H1 (cell line): ENCODE results near the gene TBKBP1. TPM values are rescaled to one million over a fixed set of nuclear protein-coding genes. Genes with fewer than 3 reads are reported as not detected.
A peak's percentile ranks its signal among the peaks of the same experiment; 100 is the strongest.

Experiments used
- CTCF ChIA-PET: fragments of 300-600 bp; sonication (Branson Sonifier 250); formaldehyde crosslinking; loops from one replicate; lab custom pipeline; 2021; ENCODE audit not compliant: partially characterized antibody; lab: Charles Lee
- POLR2A ChIA-PET: fragments of 300-600 bp; sonication (Branson Sonifier 250); formaldehyde crosslinking; loops from one replicate; lab custom pipeline; 2021; ENCODE audit warnings: inconsistent platforms; ENCODE audit not compliant: partially characterized antibody; lab: Charles Lee
- DNase-seq, 2 experiments: peaks; one replicate each; pipeline versions ENCODE4 v3.0.0 to v3.0.0-alpha.2; 2010 to 2022; ENCODE audit warnings: low spot score in 2 of 2, low read depth in 1 of 2, mixed read lengths in 1 of 2
- FAIRE-seq: peaks from 2 replicates; lab custom pipeline; 2011; peaks lifted over from hg19 to GRCh38; lab: Jason Lieb, UNC
- H2AFZ ChIP-seq: 2 replicates; pipeline ENCODE4 v1.8.1; 2012; ENCODE audit warnings: low read length, inconsistent platforms
- H2AK5ac ChIP-seq: 2 replicates; pipeline ENCODE4 v1.6.1; 2013; ENCODE audit warnings: low read depth, low read length
- H2BK120ac ChIP-seq: replicated peaks from 2 replicates; pipeline ENCODE3; 2013; ENCODE audit warnings: low read depth, low read length, inconsistent platforms
- H2BK12ac ChIP-seq: 2 replicates; pipeline ENCODE4 v1.6.1; 2013; ENCODE audit warnings: low read depth, low read length
- H2BK15ac ChIP-seq: 2 replicates; pipeline ENCODE4 v1.6.1; 2013; ENCODE audit warnings: low read length
- H2BK20ac ChIP-seq: 2 replicates; pipeline ENCODE4 v1.6.1; 2013; ENCODE audit warnings: low read length
- H2BK5ac ChIP-seq: 2 replicates; pipeline ENCODE4 v1.6.1; 2013; ENCODE audit warnings: low read depth, low read length
- H3K14ac ChIP-seq: 2 replicates; pipeline ENCODE4 v1.6.1; 2013; ENCODE audit warnings: inconsistent platforms; ENCODE audit not compliant: insufficient read length
- H3K18ac ChIP-seq: 2 replicates; pipeline ENCODE4 v1.6.1; 2013; ENCODE audit warnings: low read length; ENCODE audit errors: extremely low read depth
- H3K23ac ChIP-seq: 2 replicates; pipeline ENCODE4 v1.6.1; 2013; ENCODE audit warnings: inconsistent platforms; ENCODE audit not compliant: insufficient read length
- H3K23me2 ChIP-seq: 2 replicates; pipeline ENCODE4 v1.6.1; 2013; ENCODE audit warnings: low read depth, low read length
- H3K27ac ChIP-seq: 2 replicates; pipeline ENCODE4 v1.6.1; 2011; ENCODE audit warnings: low read depth, low read length, inconsistent platforms
- H3K27me3 ChIP-seq, 4 experiments: replicated peaks in 1 of 4; 1 replicate in 1 of 4; 2 replicates in 3 of 4; pipeline versions ENCODE4 v1.6.1 to v1.8.1; 2011 to 2013; ENCODE audit warnings: low read length in 3 of 4, mild to moderate bottlenecking in 3 of 4, inconsistent platforms in 2 of 4, mixed read lengths in 2 of 4, moderate library complexity in 1 of 4; ENCODE audit not compliant: control insufficient read depth in 3 of 4, insufficient read depth in 3 of 4; ENCODE audit errors: extremely low read depth in 1 of 4
- H3K36me3 ChIP-seq, 4 experiments: 2 replicates each; pipeline versions ENCODE4 v1.6.1 to v1.8.1; 2011 to 2013; ENCODE audit warnings: mild to moderate bottlenecking in 4 of 4, low read length in 3 of 4, moderate library complexity in 2 of 4, control low read depth in 1 of 4, inconsistent platforms in 1 of 4; ENCODE audit not compliant: insufficient read depth in 4 of 4, control insufficient read depth in 2 of 4
- H3K4ac ChIP-seq: replicated peaks from 2 replicates; pipeline ENCODE3; 2013; ENCODE audit warnings: low read length, low read depth, mixed read lengths, inconsistent platforms; ENCODE audit not compliant: insufficient read length
- H3K4me1 ChIP-seq, 4 experiments: replicated peaks in 1 of 4; 1 replicate in 1 of 4; 2 replicates in 3 of 4; pipeline versions ENCODE4 v1.6.1 to v1.8.1; 2011 to 2013; ENCODE audit warnings: low read length in 3 of 4, inconsistent platforms in 2 of 4, mixed read lengths in 1 of 4; ENCODE audit not compliant: insufficient read depth in 4 of 4, control insufficient read depth in 3 of 4
- H3K4me2 ChIP-seq, 2 experiments: 2 replicates each; pipeline versions ENCODE4 v1.6.1 to v1.8.1; 2011 to 2013; ENCODE audit warnings: low read depth in 2 of 2, low read length in 2 of 2, control low read depth in 1 of 2, inconsistent platforms in 1 of 2, mild to moderate bottlenecking in 1 of 2; ENCODE audit not compliant: insufficient read depth in 1 of 2
- H3K4me3 ChIP-seq, 4 experiments: fragments of 200-600, 300-600 bp in 1 of 4; sonication (generic), shearing (Covaris generic), sonication (Bioruptor Twin) in 1 of 4; 2 replicates each; pipeline versions ENCODE4 v1.5.1 to v1.8.1; 2011 to 2016; ENCODE audit warnings: low read length in 4 of 4, low read depth in 3 of 4, control low read depth in 2 of 4, inconsistent platforms in 2 of 4, mild to moderate bottlenecking in 2 of 4, mixed read lengths in 1 of 4, moderate library complexity in 1 of 4; ENCODE audit not compliant: insufficient read depth in 2 of 4; ENCODE audit errors: extremely low read depth in 1 of 4
- H3K56ac ChIP-seq: replicated peaks from 2 replicates; pipeline ENCODE3; 2013; ENCODE audit warnings: low read depth, mild to moderate bottlenecking, mixed read lengths, low read length, inconsistent platforms; ENCODE audit not compliant: insufficient read length
- H3K79me1 ChIP-seq: 2 replicates; pipeline ENCODE4 v1.6.1; 2013; ENCODE audit warnings: low read depth, low read length, control low read depth
- H3K79me2 ChIP-seq, 2 experiments: 2 replicates each; pipeline versions ENCODE4 v1.6.1 to v1.8.1; 2012 to 2013; ENCODE audit warnings: low read length in 2 of 2, mild to moderate bottlenecking in 2 of 2, inconsistent platforms in 1 of 2; ENCODE audit not compliant: insufficient read depth in 2 of 2, control insufficient read depth in 1 of 2
- H3K9ac ChIP-seq, 4 experiments: replicated peaks in 1 of 4; 1 replicate in 1 of 4; 2 replicates in 3 of 4; pipeline versions ENCODE4 v1.6.1 to v1.8.1; 2011 to 2013; ENCODE audit warnings: low read depth in 3 of 4, low read length in 3 of 4, control low read depth in 2 of 4, mild to moderate bottlenecking in 2 of 4, moderate library complexity in 2 of 4, inconsistent platforms in 1 of 4; ENCODE audit errors: extremely low read depth in 1 of 4
- H3K9me3 ChIP-seq, 2 experiments: 2 replicates each; pipeline versions ENCODE4 v1.6.1 to v1.8.1; 2012 to 2013; ENCODE audit warnings: mild to moderate bottlenecking in 2 of 2, moderate library complexity in 2 of 2, control low read depth in 1 of 2, inconsistent platforms in 1 of 2, low read depth in 1 of 2, low read length in 1 of 2, mixed read lengths in 1 of 2; ENCODE audit not compliant: insufficient read depth in 2 of 2
- H4K20me1 ChIP-seq, 2 experiments: replicated peaks in 1 of 2; 2 replicates each; pipeline versions ENCODE3 to v1.8.1; 2011 to 2013; ENCODE audit warnings: inconsistent platforms in 2 of 2, low read length in 2 of 2, mild to moderate bottlenecking in 1 of 2; ENCODE audit not compliant: insufficient read depth in 2 of 2, control insufficient read depth in 1 of 2
- H4K5ac ChIP-seq: 2 replicates; pipeline ENCODE4 v1.6.1; 2013; ENCODE audit warnings: low read length, low read depth, mixed read lengths, inconsistent platforms; ENCODE audit not compliant: insufficient read length
- H4K8ac ChIP-seq: 2 replicates; pipeline ENCODE4 v1.8.0; 2013; ENCODE audit warnings: mild to moderate bottlenecking, moderate library complexity, low read length, inconsistent platforms; ENCODE audit not compliant: insufficient read depth; ENCODE audit errors: extremely low read depth
- H4K91ac ChIP-seq: replicated peaks from 2 replicates; pipeline ENCODE3; 2013; ENCODE audit warnings: low read length, mixed read lengths, inconsistent platforms; ENCODE audit not compliant: insufficient read length
- POLR2A ChIP-seq, 2 experiments: IDR thresholded peaks; 1 replicate in 1 of 2; 2 replicates in 1 of 2; pipeline ENCODE4 v1.6.1; 2011; ENCODE audit warnings: low read depth in 2 of 2, low read length in 2 of 2, mild to moderate bottlenecking in 2 of 2; ENCODE audit errors: control extremely low read depth in 1 of 2
- TAF7 ChIP-seq: optimal IDR thresholded peaks from 2 replicates; pipeline ENCODE3; 2011; ENCODE audit warnings: low read depth, mild to moderate bottlenecking, inconsistent platforms, low read length, moderate library complexity, borderline replicate concordance
- WGBS, 2 experiments: shearing (Covaris generic) in 1 of 2; methylation state at CpG; one replicate each; pipeline versions ENCODE4 v1.1.6 to v1.1.7; 2013 to 2015; ENCODE audit warnings: low lambda C conversion rate in 2 of 2, mixed read lengths in 2 of 2, inconsistent platforms in 1 of 2, low coverage in 1 of 2, missing lambda C conversion rate in 1 of 2; ENCODE audit not compliant: insufficient replicate concordance in 2 of 2, insufficient coverage in 1 of 2, insufficient read length in 1 of 2; ENCODE audit errors: extremely low coverage in 1 of 2, missing lambda C conversion rate in 1 of 2; 5-methylcytosine and 5-hydroxymethylcytosine counted together
- polyA plus RNA-seq, 7 experiments: library from polyadenylated mRNA; depleted of rRNA in 3 of 7; stranded (reverse) in 5 of 7; unstranded in 2 of 7; fragments of >200 nt in 5 of 7; fragments of 200-250 nt in 2 of 7; gene quantifications; 1 replicate in 5 of 7; 2 replicates in 1 of 7; 4 replicates in 1 of 7; pipeline versions ENCODE4 v1.2.1 to v1.2.3, GENCODE V29; 2011 to 2013; ENCODE audit warnings: missing spikeins in 2 of 7, mixed read lengths in 2 of 7
- total RNA-seq: library from RNA; stranded (reverse); fragmentation: NEBNext Ultra II Directional; extraction: Animal tissue kit (Norgen Biotek cat#: 25700); gene quantifications from 2 replicates; pipeline ENCODE4 v1.2.1, GENCODE V29; 2021

TBKBP1 gene
- total and polyA plus RNA-seq, 2 of the 8 experiments (the other 6 are each of a cell fraction or from before 2014, with no cell fraction given), result 6.3 to 15.1 TPM

- no peaks in the 10 kb centered on the region for H3K23me2 ChIP-seq
- DNase-seq (no peak), FAIRE-seq (no peak)
- H3K27me3 ChIP-seq, result no peaks in the 10 kb centered on the region; a peak in 1 of 7 replicates
- no peak overlapping the region for H2AK5ac ChIP-seq
- no peak overlapping the region for H2BK15ac ChIP-seq
- no peak overlapping the region for H2AFZ ChIP-seq
- H3K79me1 ChIP-seq, result no peaks in the 10 kb centered on the region; the same call in none of the 2 replicates
- no peak overlapping the region for H3K4ac ChIP-seq
- H3K9ac ChIP-seq, result no peak overlapping the region; a peak in 1 of 7 replicates
- no peak overlapping the region for H3K4me2 ChIP-seq
- H3K79me2 ChIP-seq, result 0 out of 4 replicates have a peak, but pooled peaks cover 0 to 12% of the 10 kb centered on the region in 2 experiments
- ChIA-PET CTCF (interaction anchor here (1.4 to 10.3 kb wide), 2 partner anchors 10 to 18 kb away, joined by 3 to 107 read pairs; no protein-coding TSS in a partner anchor), POLR2A (interaction anchor here (2.0 to 46.3 kb wide), 3 partner anchors 7 to 68 kb away, joined by 8 to 1575 read pairs (median 1575); partner anchors contain the start of genes KPNB1 and TBKBP1)
- no peak overlapping the region for H4K91ac ChIP-seq
- no peak overlapping the region for H3K18ac ChIP-seq
- 97% methylated on average over 4 of the region's 4 CpGs; no CpG with 5 or more reads in 1 of the 2 experiments for WGBS, 2 experiments
- H3K14ac ChIP-seq, result no peak overlapping the region
- peaks cover 3 to 16% of the 10 kb centered on the region in 2 experiments for H4K20me1 ChIP-seq
- no peaks in the 10 kb centered on the region for H3K9me3 ChIP-seq
- H2BK12ac ChIP-seq, result no peak overlapping the region
- no peak overlapping the region for H3K4me3 ChIP-seq
- H3K27ac ChIP-seq, result no peak overlapping the region
- peaks cover 75 to 99% (median 96%) of the 10 kb centered on the region in 4 experiments for H3K36me3 ChIP-seq
- H2BK120ac ChIP-seq, result no peak overlapping the region
- no peak overlapping the region for H2BK5ac ChIP-seq
- no peak overlapping the region for H3K23ac ChIP-seq
- no peak overlapping the region for H3K56ac ChIP-seq
- H4K5ac ChIP-seq, result no peak overlapping the region
- H3K4me1 ChIP-seq, result no peaks in the 10 kb centered on the region
- no peak overlapping the region for H2BK20ac ChIP-seq
- no peak overlapping the region; the same call in 1 of the 2 replicates for H4K8ac ChIP-seq
- TF ChIP-seq POLR2A (IDR thresholded peaks at IDR 0.05; ENCODE audit: control extremely low read depth in 1 of 2, low read depth in 2 of 2, low read length in 2 of 2) (0 out of 3 replicates have a peak, but pooled peaks of 1 of the 2 experiments have one; percentile 8), TAF7 (no peak)
- TF ChIP-seq, all 59 proteins: peak for 1
Measured at GRCh38 chr17:47674499-47674898, 19.5 kb upstream of the TBKBP1 start.
